GM21447 (cell line): ENCODE measurements around the gene DNMBP.

Experiments
- ATAC-seq: cut with Tn5 transposase; IDR thresholded peaks from one replicate; pipeline ENCODE4 v1.9.1; 2021; ENCODE audit not compliant: unreplicated experiment

The DNMBP gene

GRCh38 chr10:99834410-99834809 is 175.3 kb downstream of the DNMBP start:
- no peak for ATAC-seq

DNA sequence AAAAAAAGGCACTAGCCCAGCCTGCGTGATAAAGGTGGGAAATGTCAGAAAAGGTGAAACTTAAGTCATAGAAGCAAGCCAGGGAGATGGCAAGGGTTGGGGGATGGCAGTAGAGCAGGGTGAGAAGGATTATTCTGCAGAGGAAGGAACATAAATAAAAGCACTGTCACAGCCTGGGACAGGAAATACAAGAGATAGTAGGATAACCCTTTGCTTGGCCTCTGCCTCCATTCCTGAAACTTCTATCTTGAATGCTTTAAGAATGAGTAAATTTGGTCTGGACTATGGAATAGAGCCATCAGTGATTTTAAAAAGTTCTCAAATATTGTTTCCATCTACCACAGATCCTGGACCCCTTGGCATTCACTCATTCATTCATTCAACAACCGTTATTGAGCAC is 177.3 kb downstream of the DNMBP start:
- ATAC-seq = no peak

DNA sequence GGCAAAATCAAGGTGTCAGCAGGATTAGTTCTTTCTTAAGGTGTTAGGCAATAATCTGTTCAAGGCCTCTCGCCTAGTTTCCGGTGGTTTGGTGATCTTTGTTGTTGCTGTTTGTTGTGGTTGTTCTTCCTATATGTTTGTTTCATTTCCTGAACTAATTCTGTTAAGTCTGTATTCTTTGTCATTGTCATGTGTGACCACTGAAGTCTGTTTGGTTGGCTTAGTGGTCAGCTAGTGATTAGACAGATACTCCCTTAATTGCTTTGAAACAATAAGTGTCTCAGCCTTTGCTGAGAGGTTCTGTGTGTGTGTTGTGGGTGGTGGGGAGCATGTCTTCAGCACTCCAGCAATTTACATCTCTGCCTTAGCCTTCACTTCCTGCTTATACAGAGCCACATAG is 181.3 kb downstream of the DNMBP start:
- ATAC-seq = no peak

GRCh38 chr10:99827936-99828335 is 181.8 kb downstream of the DNMBP start:
- no peak for ATAC-seq
